ENCODE data around the gene ANKS3. TPM values are rescaled to one million over a fixed set of nuclear protein-coding genes. Genes with fewer than 3 reads are reported as not detected.

ANKS3 gene
- total RNA-seq, 2 experiments from 2014 or later, result 17.6 to 21.7 TPM

DNA sequence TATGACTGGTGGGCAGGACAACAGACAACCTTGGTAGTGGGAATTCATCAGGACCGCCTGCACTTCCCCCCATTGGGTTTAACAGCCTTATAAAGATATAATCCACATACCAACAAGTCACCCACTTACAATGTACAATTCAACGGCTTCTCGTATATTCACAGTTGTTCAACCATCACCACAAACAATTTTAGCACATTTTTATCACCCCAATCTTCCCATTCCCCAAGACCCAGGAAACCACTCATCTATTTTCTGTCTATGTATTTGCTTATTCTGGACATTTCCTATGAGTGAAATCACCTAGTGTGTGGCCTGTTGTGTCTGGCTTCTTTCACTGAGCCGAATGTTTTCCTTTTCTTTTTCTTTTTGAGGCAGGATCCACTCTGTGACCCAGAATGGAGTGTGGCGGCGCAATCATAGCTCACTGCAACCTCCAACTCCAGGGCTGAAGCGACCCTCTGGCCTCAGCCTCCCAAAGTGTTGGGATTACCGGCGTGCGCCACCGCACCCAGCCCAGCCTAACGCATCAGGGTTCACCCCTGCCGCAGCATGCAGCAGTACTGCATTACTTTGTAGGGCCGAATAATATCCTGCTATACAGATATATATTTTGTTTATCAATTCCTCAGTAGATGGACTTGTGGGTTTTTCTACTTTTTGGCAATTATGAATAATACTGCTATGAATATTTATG, 10.9 kb downstream of the ANKS3 start:
- Histone ChIP-seq H4K20me1 (ENCODE audit: insufficient read depth, low read length) (no peaks in the 10 kb centered on the region), H3K4me2 (ENCODE audit: low read length) (no peak overlapping the region), H3K27ac (ENCODE audit: low read depth, low read length, poor library complexity, severe bottlenecking) (no peak overlapping the region), H3K9me3 (ENCODE audit: low read length) (no peaks in the 10 kb centered on the region), H3K36me3 (ENCODE audit: insufficient read depth, low read length) (peaks cover 16% of the 10 kb centered on the region; the same call in 1 of the 2 replicates), H3K4me3 (ENCODE audit: low read depth, low read length, poor library complexity, severe bottlenecking) (no peak overlapping the region), H3K4me1 (ENCODE audit: insufficient read depth, low read length, poor library complexity, severe bottlenecking) (peaks cover 14% of the 10 kb centered on the region), H3K9me2 (ENCODE audit: insufficient read depth, low read length) (no peaks in the 10 kb centered on the region), H3K79me2 (ENCODE audit: insufficient read depth, low read depth, low read length) (no peaks in the 10 kb centered on the region), H2AFZ (ENCODE audit: low read length) (no peak overlapping the region)
- DNase-seq (ENCODE audit: low spot score), result no peak
- BruUV-seq (replicated peaks), result no TSS peak
- ChIA-PET POLR2A (no interaction called here), CTCF (ENCODE audit: unreplicated experiment) (no interaction called here)
- intact Hi-C loops (cut with micrococcal nuclease; ENCODE audit: unreplicated experiment), result no loop called here
- no peak for TF ChIP-seq EZH2phosphoT487 (IDR thresholded peaks at IDR 0.05; ENCODE audit: borderline replicate concordance, low read depth, low read length)
- TF ChIP-seq, protein P1, sequence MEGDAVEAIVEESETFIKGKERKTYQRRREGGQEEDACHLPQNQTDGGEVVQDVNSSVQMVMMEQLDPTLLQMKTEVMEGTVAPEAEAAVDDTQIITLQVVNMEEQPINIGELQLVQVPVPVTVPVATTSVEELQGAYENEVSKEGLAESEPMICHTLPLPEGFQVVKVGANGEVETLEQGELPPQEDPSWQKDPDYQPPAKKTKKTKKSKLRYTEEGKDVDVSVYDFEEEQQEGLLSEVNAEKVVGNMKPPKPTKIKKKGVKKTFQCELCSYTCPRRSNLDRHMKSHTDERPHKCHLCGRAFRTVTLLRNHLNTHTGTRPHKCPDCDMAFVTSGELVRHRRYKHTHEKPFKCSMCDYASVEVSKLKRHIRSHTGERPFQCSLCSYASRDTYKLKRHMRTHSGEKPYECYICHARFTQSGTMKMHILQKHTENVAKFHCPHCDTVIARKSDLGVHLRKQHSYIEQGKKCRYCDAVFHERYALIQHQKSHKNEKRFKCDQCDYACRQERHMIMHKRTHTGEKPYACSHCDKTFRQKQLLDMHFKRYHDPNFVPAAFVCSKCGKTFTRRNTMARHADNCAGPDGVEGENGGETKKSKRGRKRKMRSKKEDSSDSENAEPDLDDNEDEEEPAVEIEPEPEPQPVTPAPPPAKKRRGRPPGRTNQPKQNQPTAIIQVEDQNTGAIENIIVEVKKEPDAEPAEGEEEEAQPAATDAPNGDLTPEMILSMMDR (conservative IDR thresholded peaks at IDR 0.05; ENCODE audit: low read length), result no peak

DNA sequence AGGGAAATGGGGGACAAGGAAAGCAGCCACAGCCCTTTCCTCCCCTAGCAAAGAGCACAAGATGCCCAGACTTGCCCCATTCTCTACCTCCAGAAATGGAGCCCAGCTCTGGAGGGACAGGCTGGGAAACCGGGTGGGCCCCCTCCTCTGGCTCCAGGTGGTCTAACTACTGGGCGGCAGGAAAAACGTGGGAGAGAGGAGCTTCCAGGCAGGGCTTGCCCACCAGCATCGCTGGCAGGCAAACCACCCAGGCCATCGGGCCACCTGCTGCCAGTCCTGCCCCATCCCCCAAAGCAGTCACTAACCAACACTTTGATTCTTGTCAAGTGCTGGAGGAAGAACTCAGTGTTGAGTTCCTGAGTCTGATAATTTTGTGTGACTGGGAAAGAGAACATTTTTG, 15.6 kb downstream of the ANKS3 start:
- Histone ChIP-seq H2AFZ (ENCODE audit: low read length) (peak overlapping the region; percentile 41; the same call in 1 of the 2 replicates), H4K20me1 (ENCODE audit: insufficient read depth, low read length) (no peaks in the 10 kb centered on the region), H3K79me2 (ENCODE audit: insufficient read depth, low read depth, low read length) (no peaks in the 10 kb centered on the region), H3K9me3 (ENCODE audit: low read length) (no peaks in the 10 kb centered on the region), H3K4me3 (ENCODE audit: low read depth, low read length, poor library complexity, severe bottlenecking) (peak overlapping the region; percentile 31), H3K36me3 (ENCODE audit: insufficient read depth, low read length) (peaks cover 20% of the 10 kb centered on the region; the same call in 1 of the 2 replicates), H3K9me2 (ENCODE audit: insufficient read depth, low read length) (no peaks in the 10 kb centered on the region), H3K4me2 (ENCODE audit: low read length) (peak overlapping the region; percentile 64), H3K27ac (ENCODE audit: low read depth, low read length, poor library complexity, severe bottlenecking) (peak overlapping the region; percentile 61), H3K4me1 (ENCODE audit: insufficient read depth, low read length, poor library complexity, severe bottlenecking) (peaks cover 17% of the 10 kb centered on the region)
- no TSS peak for BruUV-seq (replicated peaks)
- ChIA-PET POLR2A (no interaction called here), CTCF (ENCODE audit: unreplicated experiment) (no interaction called here)
- intact Hi-C loops (cut with micrococcal nuclease; ENCODE audit: unreplicated experiment), result no loop called here
- DNase-seq (ENCODE audit: low spot score), result peak; percentile 42
- TF ChIP-seq, protein P1 (conservative IDR thresholded peaks at IDR 0.05; ENCODE audit: low read length), result no peak
- TF ChIP-seq EZH2phosphoT487 (IDR thresholded peaks at IDR 0.05; ENCODE audit: borderline replicate concordance, low read depth, low read length), result no peak

DNA sequence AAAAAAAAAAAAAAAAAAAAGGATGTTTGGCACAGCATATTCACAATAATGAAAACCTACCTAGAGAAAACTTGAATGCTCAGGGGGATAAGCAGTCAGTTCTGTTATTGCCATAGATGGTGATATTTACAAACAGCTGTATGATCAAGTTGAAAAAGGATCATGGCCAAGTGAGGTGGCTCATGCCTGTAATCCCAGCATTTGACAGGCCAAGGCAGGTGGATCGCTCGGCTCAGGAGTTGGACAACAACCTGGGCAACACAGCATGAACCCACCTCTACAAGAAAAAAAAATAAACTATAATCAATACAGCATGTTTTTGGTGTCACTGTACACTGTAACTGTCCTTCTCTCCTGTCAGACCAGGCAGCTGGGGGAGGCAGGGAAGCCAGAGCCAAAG, 19.1 kb downstream of the ANKS3 start:
- no peaks in the 10 kb centered on the region for H4K20me1 ChIP-seq (ENCODE audit: insufficient read depth, low read length)
- no peaks in the 10 kb centered on the region for H3K79me2 ChIP-seq (ENCODE audit: insufficient read depth, low read depth, low read length)
- TF ChIP-seq, protein P1 (conservative IDR thresholded peaks at IDR 0.05; ENCODE audit: low read length), result no peak
- TF ChIP-seq EZH2phosphoT487 (IDR thresholded peaks at IDR 0.05; ENCODE audit: borderline replicate concordance, low read depth, low read length), result no peak
- no peaks in the 10 kb centered on the region for H3K9me2 ChIP-seq (ENCODE audit: insufficient read depth, low read length)
- H2AFZ ChIP-seq (ENCODE audit: low read length), result no peak overlapping the region
- H3K4me2 ChIP-seq (ENCODE audit: low read length), result no peak overlapping the region
- no peak overlapping the region for H3K4me3 ChIP-seq (ENCODE audit: low read depth, low read length, poor library complexity, severe bottlenecking)
- no TSS peak for BruUV-seq (replicated peaks)
- no peaks in the 10 kb centered on the region for H3K9me3 ChIP-seq (ENCODE audit: low read length)
- peaks cover 27% of the 10 kb centered on the region for H3K36me3 ChIP-seq (ENCODE audit: insufficient read depth, low read length)
- CTCF ChIA-PET (ENCODE audit: unreplicated experiment), result no interaction called here
- no peak for DNase-seq (ENCODE audit: low spot score)
- intact Hi-C loops (cut with micrococcal nuclease; ENCODE audit: unreplicated experiment), result no loop called here
- H3K27ac ChIP-seq (ENCODE audit: low read depth, low read length, poor library complexity, severe bottlenecking), result no peak overlapping the region
- POLR2A ChIA-PET, result interaction anchor here (0.7 kb wide), 1 partner anchor 191 kb away, joined by 5 read pairs; no protein-coding TSS in a partner anchor
- peaks cover 17% of the 10 kb centered on the region for H3K4me1 ChIP-seq (ENCODE audit: insufficient read depth, low read length, poor library complexity, severe bottlenecking)
